Measurements from ENCODE around the gene HS6ST3.

The HS6ST3 gene

GRCh38 chr13:96248996-96249395, 159.1 kb downstream of the HS6ST3 start:
- Histone ChIP-seq H3K36me3 (ENCODE audit: control insufficient read depth, insufficient read depth, low read length, severe bottlenecking) (no peaks in the 10 kb centered on the region), H3K9ac (ENCODE audit: low read length) (no peak overlapping the region), H3K27me3 (replicated peaks; ENCODE audit: control insufficient read depth, insufficient read depth, low read length) (no peaks in the 10 kb centered on the region), H3K4me1 (ENCODE audit: control insufficient read depth, insufficient read depth, low read length) (no peaks in the 10 kb centered on the region), H3K9me3 (ENCODE audit: control insufficient read depth, low read length) (no peaks in the 10 kb centered on the region), H3K4me3 (ENCODE audit: low read length) (no peak overlapping the region)
- no peak for DNase-seq (ENCODE audit: low read depth)

DNA sequence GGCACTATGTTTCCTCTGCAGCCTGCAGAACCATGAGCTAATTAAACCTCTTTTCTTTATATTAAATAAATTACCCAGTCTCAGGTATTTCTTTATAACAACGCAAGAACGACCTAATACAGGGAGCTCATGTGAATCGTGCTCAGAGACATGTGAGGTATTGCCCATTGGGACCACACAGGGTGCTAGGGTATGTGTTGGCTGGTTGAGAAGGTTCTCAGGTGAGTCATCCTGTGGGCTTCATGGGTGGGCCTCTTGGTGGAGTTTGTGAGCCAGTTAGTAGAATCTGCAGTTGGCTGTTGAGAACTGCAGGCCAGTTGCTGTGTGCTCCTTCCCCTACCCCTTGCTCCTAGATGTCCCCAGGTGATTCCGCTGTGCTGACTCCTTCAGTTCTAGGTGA, 163.0 kb downstream of the HS6ST3 start:
- DNase-seq (ENCODE audit: low read depth), result no peak
- Histone ChIP-seq H3K9ac (ENCODE audit: low read length) (no peak overlapping the region), H3K36me3 (ENCODE audit: control insufficient read depth, insufficient read depth, low read length, severe bottlenecking) (no peaks in the 10 kb centered on the region), H3K9me3 (ENCODE audit: control insufficient read depth, low read length) (no peaks in the 10 kb centered on the region), H3K27me3 (replicated peaks; ENCODE audit: control insufficient read depth, insufficient read depth, low read length) (no peaks in the 10 kb centered on the region), H3K4me1 (ENCODE audit: control insufficient read depth, insufficient read depth, low read length) (no peaks in the 10 kb centered on the region), H3K4me3 (ENCODE audit: low read length) (no peak overlapping the region)

DNA sequence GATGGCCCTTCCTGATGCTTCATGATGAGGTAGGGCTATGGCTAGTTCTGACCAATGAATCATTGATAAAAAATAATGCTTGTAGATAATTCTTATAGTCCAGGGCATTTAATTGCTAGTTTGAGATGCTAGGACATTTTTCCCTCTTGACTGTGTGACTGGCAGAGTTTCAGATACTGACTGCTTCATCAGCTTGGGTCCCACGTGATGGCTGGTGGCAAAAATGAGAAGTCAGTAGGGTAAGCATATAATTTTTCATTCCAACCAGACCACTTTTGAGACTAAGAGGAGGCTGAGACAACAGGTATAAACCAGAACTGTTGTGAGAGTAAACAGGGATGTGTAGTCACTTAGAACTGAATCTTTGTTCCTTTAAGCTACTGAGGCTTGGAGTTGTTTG, 183.3 kb downstream of the HS6ST3 start:
- no peak for DNase-seq (ENCODE audit: low read depth)
- Histone ChIP-seq H3K4me3 (ENCODE audit: low read length) (no peak overlapping the region), H3K9ac (ENCODE audit: low read length) (no peak overlapping the region), H3K4me1 (ENCODE audit: control insufficient read depth, insufficient read depth, low read length) (no peaks in the 10 kb centered on the region), H3K27me3 (replicated peaks; ENCODE audit: control insufficient read depth, insufficient read depth, low read length) (no peaks in the 10 kb centered on the region), H3K36me3 (ENCODE audit: control insufficient read depth, insufficient read depth, low read length, severe bottlenecking) (no peaks in the 10 kb centered on the region), H3K9me3 (ENCODE audit: control insufficient read depth, low read length) (no peaks in the 10 kb centered on the region)

- H3K27me3 ChIP-seq (replicated peaks; ENCODE audit: control insufficient read depth, insufficient read depth, low read length), result no peaks in the 10 kb centered on the region
- H3K9ac ChIP-seq (ENCODE audit: low read length), result no peak overlapping the region
- no peak overlapping the region for H3K4me3 ChIP-seq (ENCODE audit: low read length)
- H3K9me3 ChIP-seq (ENCODE audit: control insufficient read depth, low read length), result no peaks in the 10 kb centered on the region
- DNase-seq (ENCODE audit: low read depth), result no peak
- no peaks in the 10 kb centered on the region for H3K4me1 ChIP-seq (ENCODE audit: control insufficient read depth, insufficient read depth, low read length)
- no peaks in the 10 kb centered on the region for H3K36me3 ChIP-seq (ENCODE audit: control insufficient read depth, insufficient read depth, low read length, severe bottlenecking)
Measured at GRCh38 chr13:96274046-96274445, 184.1 kb downstream of the HS6ST3 start.

DNA sequence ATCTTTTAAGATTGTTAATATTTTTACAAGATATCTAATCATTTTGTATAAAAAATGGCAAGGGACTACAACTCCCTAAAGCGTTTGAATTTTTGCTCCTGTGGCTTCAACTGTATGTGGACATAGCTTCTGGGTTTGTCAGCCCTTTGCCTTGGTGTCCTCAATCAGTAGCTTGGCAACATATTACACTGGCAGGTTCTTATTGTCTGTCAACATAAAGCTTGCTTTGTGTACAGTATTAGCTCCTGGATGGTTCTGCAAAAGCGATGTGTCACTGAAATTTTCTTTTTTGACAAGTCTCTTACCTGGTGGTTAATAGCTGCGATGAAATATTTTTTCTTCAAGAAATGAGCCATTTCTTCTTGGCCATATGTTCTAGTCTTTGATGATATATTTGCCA, 190.0 kb downstream of the HS6ST3 start:
- Histone ChIP-seq H3K9me3 (ENCODE audit: control insufficient read depth, low read length) (no peaks in the 10 kb centered on the region), H3K9ac (ENCODE audit: low read length) (no peak overlapping the region), H3K36me3 (ENCODE audit: control insufficient read depth, insufficient read depth, low read length, severe bottlenecking) (no peaks in the 10 kb centered on the region), H3K4me3 (ENCODE audit: low read length) (no peak overlapping the region), H3K27me3 (replicated peaks; ENCODE audit: control insufficient read depth, insufficient read depth, low read length) (no peaks in the 10 kb centered on the region), H3K4me1 (ENCODE audit: control insufficient read depth, insufficient read depth, low read length) (no peaks in the 10 kb centered on the region)
- DNase-seq (ENCODE audit: low read depth), result no peak

DNA sequence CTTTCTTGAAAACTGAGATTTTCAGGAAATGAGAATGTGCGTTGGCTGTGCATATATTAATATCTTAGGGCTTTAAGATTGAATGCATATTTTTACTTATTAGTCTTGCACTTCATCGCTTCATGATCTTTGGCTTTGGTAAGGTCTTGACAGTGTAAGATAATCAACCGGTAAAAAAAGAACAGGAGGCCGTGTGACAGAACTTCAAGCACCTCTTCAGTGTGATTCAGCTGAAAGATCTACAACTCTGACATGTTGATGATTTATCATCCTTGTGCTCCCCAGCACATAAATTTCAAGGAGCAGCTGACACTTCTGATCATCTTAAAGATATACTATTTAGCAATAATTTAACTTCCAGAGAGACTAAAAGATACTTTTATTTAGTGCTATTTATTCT, 195.1 kb downstream of the HS6ST3 start:
- Histone ChIP-seq H3K9me3 (ENCODE audit: control insufficient read depth, low read length) (no peaks in the 10 kb centered on the region), H3K36me3 (ENCODE audit: control insufficient read depth, insufficient read depth, low read length, severe bottlenecking) (no peaks in the 10 kb centered on the region), H3K9ac (ENCODE audit: low read length) (no peak overlapping the region), H3K27me3 (replicated peaks; ENCODE audit: control insufficient read depth, insufficient read depth, low read length) (no peaks in the 10 kb centered on the region), H3K4me1 (ENCODE audit: control insufficient read depth, insufficient read depth, low read length) (no peaks in the 10 kb centered on the region), H3K4me3 (ENCODE audit: low read length) (no peak overlapping the region)
- DNase-seq (ENCODE audit: low read depth), result no peak

GRCh38 chr13:96285729-96286128, 195.8 kb downstream of the HS6ST3 start:
- H3K9ac ChIP-seq (ENCODE audit: low read length), result no peak overlapping the region
- DNase-seq (ENCODE audit: low read depth), result no peak
- no peak overlapping the region for H3K4me3 ChIP-seq (ENCODE audit: low read length)
- no peaks in the 10 kb centered on the region for H3K27me3 ChIP-seq (replicated peaks; ENCODE audit: control insufficient read depth, insufficient read depth, low read length)
- no peaks in the 10 kb centered on the region for H3K4me1 ChIP-seq (ENCODE audit: control insufficient read depth, insufficient read depth, low read length)
- no peaks in the 10 kb centered on the region for H3K36me3 ChIP-seq (ENCODE audit: control insufficient read depth, insufficient read depth, low read length, severe bottlenecking)
- no peaks in the 10 kb centered on the region for H3K9me3 ChIP-seq (ENCODE audit: control insufficient read depth, low read length)

GRCh38 chr13:96294930-96295881, 205.3 kb downstream of the HS6ST3 start:
- no peak overlapping the region for H3K4me3 ChIP-seq (ENCODE audit: low read length)
- H3K36me3 ChIP-seq (ENCODE audit: control insufficient read depth, insufficient read depth, low read length, severe bottlenecking), result no peaks in the 10 kb centered on the region
- H3K9me3 ChIP-seq (ENCODE audit: control insufficient read depth, low read length), result no peaks in the 10 kb centered on the region
- no peaks in the 10 kb centered on the region for H3K4me1 ChIP-seq (ENCODE audit: control insufficient read depth, insufficient read depth, low read length)
- H3K9ac ChIP-seq (ENCODE audit: low read length), result no peak overlapping the region
- no peak for DNase-seq (ENCODE audit: low read depth)
- H3K27me3 ChIP-seq (replicated peaks; ENCODE audit: control insufficient read depth, insufficient read depth, low read length), result no peaks in the 10 kb centered on the region

- Histone ChIP-seq H3K9me3 (ENCODE audit: control insufficient read depth, low read length) (no peaks in the 10 kb centered on the region), H3K4me1 (ENCODE audit: control insufficient read depth, insufficient read depth, low read length) (no peaks in the 10 kb centered on the region), H3K36me3 (ENCODE audit: control insufficient read depth, insufficient read depth, low read length, severe bottlenecking) (no peaks in the 10 kb centered on the region), H3K27me3 (replicated peaks; ENCODE audit: control insufficient read depth, insufficient read depth, low read length) (no peaks in the 10 kb centered on the region), H3K9ac (ENCODE audit: low read length) (no peak overlapping the region), H3K4me3 (ENCODE audit: low read length) (no peak overlapping the region)
- DNase-seq (ENCODE audit: low read depth), result no peak
Measured at GRCh38 chr13:96297360-96297759, 207.5 kb downstream of the HS6ST3 start.

- H3K36me3 ChIP-seq (ENCODE audit: control insufficient read depth, insufficient read depth, low read length, severe bottlenecking), result no peaks in the 10 kb centered on the region
- H3K4me1 ChIP-seq (ENCODE audit: control insufficient read depth, insufficient read depth, low read length), result no peaks in the 10 kb centered on the region
- no peak overlapping the region for H3K9ac ChIP-seq (ENCODE audit: low read length)
- H3K4me3 ChIP-seq (ENCODE audit: low read length), result no peak overlapping the region
- no peaks in the 10 kb centered on the region for H3K27me3 ChIP-seq (replicated peaks; ENCODE audit: control insufficient read depth, insufficient read depth, low read length)
- DNase-seq (ENCODE audit: low read depth), result no peak
- H3K9me3 ChIP-seq (ENCODE audit: control insufficient read depth, low read length), result no peaks in the 10 kb centered on the region
Measured at GRCh38 chr13:96299235-96299634, 209.3 kb downstream of the HS6ST3 start.

DNA sequence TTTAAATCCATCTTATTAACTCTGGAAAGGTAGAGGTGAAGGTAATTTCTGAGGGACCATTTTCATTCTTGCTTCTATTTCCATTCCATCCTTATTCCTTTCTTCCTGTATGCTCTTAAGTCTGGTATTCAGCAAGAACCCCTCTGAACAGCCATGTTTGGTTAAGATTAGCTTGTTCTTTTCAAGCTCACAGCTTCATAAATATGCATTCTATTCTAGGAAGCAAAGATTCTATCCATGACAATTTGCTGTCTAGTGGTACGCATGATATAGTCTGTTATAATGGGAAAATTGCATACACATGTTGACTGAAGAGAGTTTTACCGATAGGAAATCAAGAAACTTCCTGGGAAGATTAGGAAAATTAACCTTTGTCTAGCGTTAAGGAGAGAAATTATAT, 218.7 kb downstream of the HS6ST3 start:
- Histone ChIP-seq H3K4me3 (ENCODE audit: low read length) (no peak overlapping the region), H3K4me1 (ENCODE audit: control insufficient read depth, insufficient read depth, low read length) (no peaks in the 10 kb centered on the region), H3K36me3 (ENCODE audit: control insufficient read depth, insufficient read depth, low read length, severe bottlenecking) (no peaks in the 10 kb centered on the region), H3K9me3 (ENCODE audit: control insufficient read depth, low read length) (no peaks in the 10 kb centered on the region), H3K9ac (ENCODE audit: low read length) (no peak overlapping the region), H3K27me3 (replicated peaks; ENCODE audit: control insufficient read depth, insufficient read depth, low read length) (no peaks in the 10 kb centered on the region)
- no peak for DNase-seq (ENCODE audit: low read depth)

- H3K36me3 ChIP-seq (ENCODE audit: control insufficient read depth, insufficient read depth, low read length, severe bottlenecking), result no peaks in the 10 kb centered on the region
- no peaks in the 10 kb centered on the region for H3K27me3 ChIP-seq (replicated peaks; ENCODE audit: control insufficient read depth, insufficient read depth, low read length)
- H3K9ac ChIP-seq (ENCODE audit: low read length), result no peak overlapping the region
- peaks cover 9% of the 10 kb centered on the region for H3K9me3 ChIP-seq (ENCODE audit: control insufficient read depth, low read length)
- DNase-seq (ENCODE audit: low read depth), result peak; percentile 21
- H3K4me1 ChIP-seq (ENCODE audit: control insufficient read depth, insufficient read depth, low read length), result no peaks in the 10 kb centered on the region
- H3K4me3 ChIP-seq (ENCODE audit: low read length), result no peak overlapping the region
Measured at GRCh38 chr13:96314974-96315373, 225.1 kb downstream of the HS6ST3 start.

All from adipocyte (in vitro differentiated cells).